GF-D8 (cell line): ENCODE measurements around the gene NUP210L.
"Not testable (repeated sequence)": the region's sequence is repeated elsewhere in the genome, so short reads cannot be mapped to it uniquely, and the experiment has no call there.

Experiments used
- DNase-seq: peaks from one replicate; lab custom pipeline; 2025; lab: John Stamatoyannopoulos, UW

Gene NUP210L

DNA sequence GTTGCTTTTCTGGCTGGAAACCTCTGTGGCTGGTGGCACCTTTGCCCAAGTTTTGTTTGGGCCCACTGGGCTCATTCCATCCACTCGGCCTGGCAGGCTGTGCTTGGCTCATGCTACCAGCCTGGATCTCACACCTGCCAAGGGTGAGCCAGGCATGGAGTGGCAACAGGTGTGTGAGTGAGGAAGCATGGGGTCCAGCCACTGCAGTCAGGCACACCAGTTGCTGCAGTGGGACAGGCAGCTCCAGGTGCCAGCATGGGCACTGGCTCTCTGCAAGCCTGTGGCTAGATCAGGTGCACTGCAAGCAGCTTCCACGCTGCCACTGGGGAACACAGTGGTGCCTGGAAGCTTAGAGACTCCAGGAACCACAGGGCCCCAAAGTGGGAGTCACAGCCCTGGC is 57.0 kb downstream of the NUP210L start:
- no peak for DNase-seq

DNA sequence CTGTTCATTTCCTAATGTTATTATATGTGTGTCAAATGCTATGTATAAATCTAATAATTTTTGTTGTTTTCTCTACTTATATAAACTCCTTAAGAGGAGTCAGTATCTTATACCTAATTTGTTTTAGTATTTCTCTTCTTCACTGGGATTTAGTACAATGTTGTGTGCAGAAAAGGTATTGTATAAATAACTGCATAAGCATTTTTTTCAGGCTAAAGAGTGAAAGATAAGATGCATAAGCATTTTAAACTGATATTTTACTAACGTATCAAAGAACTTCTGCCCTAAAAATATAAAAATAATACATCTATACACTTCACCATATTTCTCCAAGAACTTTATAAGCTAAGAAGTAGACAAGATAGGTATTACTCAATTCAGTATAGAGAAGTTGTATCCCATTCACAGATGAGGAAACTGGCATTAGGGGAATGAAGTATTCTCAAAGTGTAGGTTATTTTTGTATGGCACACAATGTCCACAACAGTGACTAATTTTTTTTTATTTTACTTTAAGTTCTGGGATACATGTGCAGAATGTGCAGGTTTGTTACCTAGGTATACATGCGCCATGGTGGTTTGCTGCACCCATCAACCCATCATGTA is 59.3 kb downstream of the NUP210L start:
- no peak for DNase-seq

DNA sequence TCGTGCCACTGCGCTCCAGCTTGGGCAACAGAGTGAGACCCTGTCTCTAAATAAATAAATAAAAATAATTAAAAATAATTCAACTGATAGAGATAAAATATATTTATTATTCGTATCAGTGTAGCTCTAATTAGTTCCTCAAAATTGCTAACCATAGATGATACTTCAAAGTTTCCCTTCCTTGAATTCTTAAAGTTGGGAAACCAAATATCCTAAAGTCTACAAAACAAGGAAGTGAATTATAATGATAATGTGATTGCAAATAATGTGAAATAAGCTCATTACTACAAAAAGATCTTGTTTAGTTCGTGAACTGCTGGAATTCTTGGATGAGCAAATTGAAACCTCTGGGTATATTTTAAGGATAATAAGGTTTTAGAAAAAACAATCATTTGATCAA is 60.5 kb downstream of the NUP210L start:
- no peak for DNase-seq

DNA sequence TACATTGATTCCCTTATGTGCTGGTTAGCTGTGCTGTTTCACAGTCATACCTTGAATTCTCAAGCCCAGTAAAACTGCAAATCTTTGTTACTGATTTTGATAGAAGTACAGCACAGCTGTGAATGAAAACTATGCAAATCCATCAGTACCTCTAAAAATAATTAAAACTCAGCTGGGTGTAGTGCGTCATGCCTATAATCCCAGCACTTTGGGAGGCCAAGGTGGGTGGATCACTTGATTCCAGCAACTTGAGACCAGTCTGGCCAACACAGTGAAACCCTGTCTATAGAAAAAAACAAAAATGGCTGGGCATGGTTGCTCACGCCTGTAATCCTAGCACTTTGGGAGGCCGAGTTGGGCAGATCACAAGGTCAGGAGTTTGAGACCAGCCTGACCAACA is 61.2 kb downstream of the NUP210L start:
- DNase-seq = no peak

DNA sequence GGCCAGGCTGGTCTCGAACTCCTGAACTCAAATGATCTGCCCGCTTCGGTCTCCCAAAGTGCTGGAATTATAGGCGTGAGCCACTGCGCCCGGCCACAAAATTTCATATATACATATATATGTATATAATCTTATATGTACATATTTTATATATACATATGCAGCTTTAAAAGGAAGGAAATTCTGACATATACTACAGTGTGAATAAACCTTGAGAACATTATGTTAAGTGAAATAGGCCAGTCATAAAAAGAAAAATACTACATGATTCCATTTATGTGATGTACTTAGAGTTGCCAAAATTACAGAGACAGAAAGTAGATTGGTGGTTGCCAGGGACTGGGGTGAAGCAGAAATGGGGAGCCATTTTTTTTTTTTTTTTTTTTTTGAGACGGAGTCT is 63.2 kb downstream of the NUP210L start:
- no peak for DNase-seq

DNA sequence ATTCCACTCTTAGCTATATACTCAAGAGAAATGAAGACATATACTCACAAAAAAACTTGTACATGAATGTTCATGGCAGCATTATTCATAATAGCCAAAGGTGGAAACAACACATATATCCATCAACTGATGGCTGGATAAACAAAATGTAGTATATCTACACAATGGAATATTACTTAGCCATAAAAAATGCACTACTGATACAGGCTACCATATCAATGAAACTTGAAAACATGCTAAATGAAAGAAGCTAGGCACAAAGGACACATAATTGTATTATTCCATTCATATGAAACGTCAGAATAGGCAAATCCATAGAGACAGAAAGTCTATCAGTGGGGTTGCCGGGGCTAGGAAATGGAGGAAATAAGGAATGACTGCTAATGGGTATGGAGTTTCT is 67.3 kb downstream of the NUP210L start:
- DNase-seq = no peak

DNA sequence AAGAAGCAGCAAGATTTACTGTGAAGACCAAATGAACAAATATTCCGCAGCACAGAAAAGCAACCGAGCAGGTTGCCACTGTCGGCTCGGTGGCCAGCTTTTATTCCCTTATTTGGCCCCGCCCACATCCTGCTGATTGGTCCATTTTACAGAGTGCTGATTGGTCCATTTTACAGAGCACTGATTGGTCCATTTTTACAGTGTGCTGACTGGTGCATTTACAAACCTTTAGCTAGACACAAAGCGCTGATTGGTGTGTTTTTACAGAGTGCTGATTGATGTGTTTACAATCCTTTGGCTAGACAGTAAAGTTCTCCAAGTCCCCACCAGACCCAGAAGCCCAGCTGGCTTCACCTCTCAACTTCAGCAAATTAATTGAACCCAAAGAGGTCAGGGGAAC is 71.8 kb downstream of the NUP210L start:
- DNase-seq = not testable (repeated sequence)

DNA sequence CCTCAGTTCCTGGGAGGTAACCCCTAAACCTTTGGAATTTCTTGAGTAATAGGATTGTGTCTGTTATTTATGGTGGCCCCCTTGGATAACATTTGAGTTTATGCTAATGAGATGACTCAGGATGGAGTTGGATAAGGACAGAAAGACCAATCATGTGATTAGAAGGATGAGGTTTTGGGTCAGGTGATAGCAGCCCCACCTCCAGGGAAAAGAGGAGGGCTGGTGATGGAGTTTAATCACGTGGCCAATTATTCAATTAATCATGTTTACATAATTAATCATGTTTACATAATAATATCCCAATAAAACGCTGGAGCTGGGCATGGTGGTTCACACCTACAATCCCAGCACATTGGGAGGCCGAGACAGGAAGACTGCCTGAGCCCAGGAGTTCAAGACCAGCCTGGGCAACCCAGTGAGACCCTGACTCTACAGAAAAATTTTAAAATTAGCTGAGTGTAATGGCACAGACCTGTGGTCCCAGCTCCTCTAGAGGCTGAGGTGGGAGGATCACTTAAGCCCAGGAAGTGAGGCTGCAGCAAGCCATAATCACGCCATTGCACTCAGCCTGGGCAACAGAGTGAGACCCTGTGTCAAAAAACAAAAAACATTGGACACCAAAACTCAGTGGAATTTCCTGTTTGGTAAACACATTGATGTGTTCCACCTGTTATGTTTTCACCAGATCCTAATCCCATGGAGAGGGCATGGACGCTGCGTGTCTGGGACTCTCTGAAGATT is 73.3 kb downstream of the NUP210L start:
- no peak for DNase-seq

DNA sequence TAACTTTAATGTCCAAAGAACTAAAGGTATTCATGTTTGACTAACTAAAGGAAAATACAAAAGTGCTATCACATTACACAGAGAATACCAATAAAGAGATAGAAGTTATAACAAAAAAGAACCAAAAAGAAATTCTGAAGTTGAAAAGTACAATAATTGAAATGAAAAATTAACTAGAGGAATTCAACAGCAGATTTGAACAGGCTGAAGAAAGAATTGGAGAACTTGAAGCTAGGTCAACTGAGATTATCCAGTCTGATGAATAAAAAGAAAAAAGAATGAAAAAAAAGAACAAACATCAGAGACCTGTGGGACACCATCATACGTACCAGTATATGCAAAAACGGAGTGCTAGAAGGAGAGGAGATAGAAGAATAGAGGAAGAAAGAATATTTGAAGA is 78.5 kb downstream of the NUP210L start:
- DNase-seq = no peak

DNA sequence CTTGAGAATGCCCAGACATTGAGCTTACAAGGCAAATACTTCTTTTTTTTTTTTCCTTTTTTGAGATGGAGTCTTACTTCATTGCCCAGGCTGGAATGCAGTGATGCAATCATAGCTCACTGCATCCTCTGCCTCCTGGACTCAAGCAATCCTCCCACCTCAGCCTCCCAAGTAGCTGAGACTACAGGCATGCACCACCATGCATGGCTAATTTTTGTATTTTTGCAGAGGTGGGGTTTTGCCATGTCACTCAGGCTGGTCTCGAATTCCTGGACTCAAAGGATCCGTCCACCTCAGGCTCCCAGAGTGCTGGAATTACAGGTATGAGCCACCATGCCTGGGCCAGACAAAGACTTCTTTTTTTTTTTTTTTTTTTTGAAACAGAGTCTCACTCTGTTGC is 79.1 kb downstream of the NUP210L start:
- DNase-seq = no peak

DNA sequence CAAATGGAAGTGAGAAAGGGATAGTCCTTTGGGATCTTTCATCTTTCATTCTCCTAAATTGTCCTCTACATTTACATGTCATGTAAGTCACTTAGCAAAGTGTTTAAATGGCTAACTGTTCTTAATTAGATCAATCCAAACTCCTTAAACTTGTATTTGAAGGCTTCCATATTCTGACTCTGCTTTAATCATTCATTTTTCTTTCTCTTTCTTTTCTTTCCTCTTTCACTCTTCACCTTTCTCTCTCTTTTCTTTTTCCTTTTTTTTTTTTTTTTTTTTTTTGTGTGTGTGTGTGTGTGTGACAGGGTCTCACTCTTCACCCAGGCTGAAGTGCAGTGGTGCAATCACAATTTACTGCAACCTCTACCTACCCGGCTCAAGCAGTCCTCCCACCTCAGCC is 92.6 kb downstream of the NUP210L start:
- DNase-seq = no peak

DNA sequence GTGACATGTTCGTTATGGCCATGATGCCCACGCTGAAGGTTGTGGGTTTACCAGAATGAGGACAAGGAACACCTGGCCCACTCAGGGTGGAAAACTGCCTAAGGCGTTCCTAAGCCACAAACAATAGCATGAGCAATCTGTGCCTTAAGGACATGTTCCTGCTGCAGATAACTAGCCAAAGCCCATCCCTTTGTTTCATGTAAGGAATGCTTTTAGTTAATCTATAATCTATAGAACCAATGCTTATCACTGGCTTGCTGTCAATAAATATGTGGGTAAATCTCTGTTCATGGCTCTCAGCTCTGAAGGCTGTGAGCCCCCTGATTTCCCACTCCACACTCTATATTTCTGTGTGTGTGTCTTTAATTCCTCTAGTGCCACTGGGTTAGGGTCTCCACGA is 107.4 kb downstream of the NUP210L start:
- not testable (repeated sequence) for DNase-seq

DNA sequence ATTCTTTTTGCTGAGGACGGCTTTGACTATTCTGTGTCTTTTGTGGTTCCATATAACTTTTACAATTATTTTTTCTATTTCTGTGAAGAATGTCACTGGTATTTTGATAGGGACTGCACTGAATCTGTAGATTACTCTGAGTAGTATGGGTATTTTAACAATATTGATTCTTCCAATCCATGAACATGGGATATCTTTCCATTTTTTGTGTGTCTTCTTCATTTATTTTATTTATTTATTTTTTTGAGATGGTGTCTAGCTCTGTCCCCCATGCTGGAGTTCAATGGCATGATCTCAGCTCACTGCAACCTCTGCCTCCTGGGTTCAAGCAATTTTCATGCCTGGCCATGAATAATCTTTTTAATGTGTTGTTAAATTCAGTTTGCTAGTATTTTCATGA is 121.2 kb downstream of the NUP210L start:
- DNase-seq = not testable (repeated sequence)

DNA sequence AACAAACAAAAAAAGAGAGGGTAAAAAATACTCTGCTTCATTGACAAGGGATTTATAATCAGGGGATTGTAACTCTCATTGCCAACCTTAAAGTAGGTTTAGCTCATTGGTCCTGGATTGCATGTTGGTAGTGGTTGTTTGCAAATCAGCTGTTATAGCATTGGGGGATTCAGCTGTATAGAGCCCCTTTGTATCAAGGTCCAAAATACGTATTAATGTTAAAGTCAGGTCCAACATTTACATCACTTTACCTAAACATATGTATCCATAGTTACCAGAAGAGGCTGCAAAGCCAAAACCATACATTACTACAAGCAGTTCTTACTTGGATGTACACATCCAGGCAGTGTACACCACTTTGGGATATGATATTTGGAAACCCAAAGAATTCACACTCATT is 134.9 kb downstream of the NUP210L start:
- DNase-seq = no peak

DNA sequence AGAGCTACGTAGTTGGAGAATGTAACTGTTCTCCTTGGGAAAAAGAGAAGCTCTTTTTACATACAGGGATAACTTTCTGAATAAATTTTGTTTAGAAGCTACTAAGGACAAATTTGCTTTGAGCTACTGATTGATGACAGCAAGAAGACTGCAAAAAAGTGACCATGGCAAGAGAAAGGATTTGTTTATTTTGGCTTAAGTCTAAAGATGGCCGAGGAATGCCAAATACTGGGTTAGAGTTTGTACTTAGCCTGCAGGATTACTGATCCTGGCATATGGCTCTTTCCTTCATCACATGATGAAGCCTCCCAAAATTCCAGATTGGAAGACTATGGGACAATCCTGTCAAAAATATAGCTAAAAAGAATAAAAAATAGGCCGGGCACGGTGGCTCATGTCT is 135.6 kb downstream of the NUP210L start:
- DNase-seq = no peak

DNA sequence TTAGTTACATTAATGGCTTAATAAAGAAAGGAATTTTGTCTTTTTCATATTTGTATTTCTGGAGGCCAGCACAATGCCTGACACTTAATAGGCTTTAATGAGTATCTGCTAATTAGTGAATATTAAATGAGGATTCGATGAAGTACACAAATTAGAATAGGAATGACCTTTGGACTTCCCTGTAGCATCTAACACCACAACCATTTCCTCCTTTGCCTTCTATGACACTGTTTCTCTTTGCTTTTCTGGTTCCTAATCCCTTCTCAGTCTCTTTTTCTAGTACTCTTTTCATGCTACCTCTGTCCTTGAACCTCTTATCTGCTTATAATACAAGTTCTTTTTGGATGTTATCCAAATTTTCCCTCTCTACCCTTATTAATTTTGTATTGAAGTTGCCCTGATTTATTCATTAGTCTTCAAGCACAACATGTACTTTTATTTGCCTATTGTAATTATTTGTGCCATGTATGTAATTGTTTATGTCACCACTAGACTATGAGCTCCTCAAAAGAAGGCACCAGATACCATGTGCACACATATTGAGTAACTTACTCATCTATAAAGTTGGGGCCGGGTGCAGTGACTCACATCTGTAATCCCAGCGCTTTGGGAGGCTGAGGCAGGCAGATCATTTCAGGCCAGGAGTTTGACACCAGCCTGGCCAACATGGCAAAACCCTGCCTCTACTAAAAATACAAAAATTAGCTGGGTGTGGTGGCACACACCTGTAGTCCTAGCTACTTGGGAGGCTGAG is 140.5 kb downstream of the NUP210L start:
- DNase-seq = no peak

DNA sequence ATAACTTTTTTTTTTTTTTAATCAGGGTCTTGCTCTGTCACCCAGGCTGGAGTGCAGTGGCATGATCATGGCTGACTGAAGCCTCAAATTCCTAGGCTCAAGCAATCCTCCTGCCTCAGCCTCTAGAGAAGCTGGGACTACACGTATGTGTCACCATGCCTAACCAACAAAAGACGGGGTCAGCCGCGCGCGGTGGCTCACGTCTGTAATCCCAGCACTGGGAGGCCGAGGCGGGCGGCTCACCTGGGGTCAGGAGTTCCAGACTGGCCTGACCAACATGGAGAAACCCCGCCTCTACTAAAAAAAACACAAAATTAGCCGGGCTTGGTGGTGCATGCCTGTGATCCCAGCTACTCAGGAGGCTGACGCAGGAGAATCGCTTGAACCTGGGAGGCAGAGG is 142.3 kb downstream of the NUP210L start:
- not testable (repeated sequence) for DNase-seq

DNA sequence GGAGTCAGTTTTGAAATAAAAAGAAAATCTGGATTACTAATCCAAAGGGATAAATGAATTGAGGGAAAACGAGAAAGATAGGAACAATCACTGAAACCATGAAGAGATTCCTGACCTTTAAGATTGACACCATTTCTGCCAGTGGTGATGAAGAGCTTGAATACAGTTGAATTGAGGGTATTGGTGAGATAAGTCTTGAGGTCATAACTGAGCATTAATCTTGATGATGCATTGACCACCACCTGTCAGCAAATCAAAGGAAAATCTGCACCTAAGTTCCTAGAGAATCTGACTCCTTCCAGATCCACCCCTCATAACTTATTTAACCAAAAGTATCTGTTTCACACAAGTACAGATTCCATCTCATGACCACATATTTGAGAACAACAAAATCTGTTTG is 142.7 kb downstream of the NUP210L start:
- no peak for DNase-seq

DNA sequence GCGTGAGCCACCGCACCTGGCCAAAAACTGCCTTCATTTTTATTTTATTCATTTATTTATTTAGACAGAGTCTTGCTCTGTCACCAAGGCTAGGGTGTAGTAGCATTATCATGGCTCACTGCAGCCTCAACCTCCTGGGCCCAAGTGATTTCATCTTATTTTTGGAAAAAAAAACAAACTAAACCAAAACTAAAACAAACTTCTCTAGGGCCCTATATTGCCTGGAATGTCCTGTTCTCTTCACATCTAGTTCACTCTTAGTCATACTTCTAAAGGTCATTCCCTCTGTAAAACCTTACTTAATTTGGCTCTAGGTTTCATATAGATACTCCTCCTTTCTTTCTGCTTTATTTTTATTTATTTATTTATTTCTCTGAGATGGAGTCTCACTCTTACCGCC is 148.7 kb downstream of the NUP210L start:
- DNase-seq = no peak

DNA sequence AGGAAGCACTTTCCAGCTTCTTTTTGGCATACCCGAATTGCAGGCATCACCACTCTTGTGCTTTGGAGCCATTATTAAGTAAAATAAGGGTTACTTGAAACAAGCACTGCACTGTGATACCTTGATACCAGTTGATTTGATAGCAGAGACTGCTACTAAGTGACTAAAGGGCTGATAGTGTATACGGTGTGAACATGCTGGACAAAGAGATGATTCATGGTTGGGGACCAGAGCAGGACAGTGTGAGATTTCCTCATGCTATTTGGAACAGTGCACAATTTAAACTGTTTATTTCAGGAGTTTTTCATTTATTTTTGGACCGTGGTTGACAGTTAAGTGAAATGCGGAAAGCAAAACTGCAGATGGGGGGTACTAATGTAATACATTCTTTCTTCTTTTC is 154.5 kb downstream of the NUP210L start:
- DNase-seq = no peak

DNA sequence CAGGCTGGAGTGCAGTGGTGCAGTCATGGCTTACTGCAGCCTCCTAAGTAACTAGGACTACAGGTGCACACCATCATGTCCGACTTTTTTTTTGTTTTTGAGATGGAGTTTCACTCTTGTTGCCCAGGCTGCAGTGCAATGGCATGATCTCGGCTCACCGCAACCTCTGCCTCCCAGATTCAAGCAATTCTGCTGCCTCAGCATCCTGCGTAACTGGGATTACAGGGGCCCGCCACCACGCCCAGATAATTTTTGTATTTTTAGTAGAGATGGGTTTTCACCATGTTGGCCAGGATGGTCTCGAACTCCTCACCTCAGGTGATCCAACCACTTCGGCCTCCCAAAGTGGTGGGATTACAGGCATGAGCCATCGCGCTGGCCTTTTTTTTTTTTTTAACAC is 158.0 kb downstream of the NUP210L start:
- DNase-seq = not testable (repeated sequence)

DNA sequence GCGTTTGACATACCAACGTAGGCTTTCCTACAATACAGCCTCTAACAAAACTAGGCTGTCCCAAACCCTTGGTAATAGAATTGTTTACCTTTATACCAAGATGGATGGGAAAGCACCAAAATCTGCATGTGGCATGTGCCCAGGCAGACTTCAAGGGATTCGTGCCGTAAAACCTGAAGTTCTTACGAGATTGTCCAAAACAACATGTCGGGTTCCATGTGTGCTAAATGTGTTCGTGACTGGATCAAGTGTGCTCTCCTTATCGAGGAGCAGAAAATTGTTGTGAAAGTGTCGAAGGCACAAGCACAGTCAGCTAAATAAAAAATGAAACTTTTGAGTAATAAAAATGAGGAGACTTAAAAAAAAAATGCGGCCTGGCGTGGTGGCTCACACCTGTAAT is 159.2 kb downstream of the NUP210L start:
- DNase-seq = no peak

DNA sequence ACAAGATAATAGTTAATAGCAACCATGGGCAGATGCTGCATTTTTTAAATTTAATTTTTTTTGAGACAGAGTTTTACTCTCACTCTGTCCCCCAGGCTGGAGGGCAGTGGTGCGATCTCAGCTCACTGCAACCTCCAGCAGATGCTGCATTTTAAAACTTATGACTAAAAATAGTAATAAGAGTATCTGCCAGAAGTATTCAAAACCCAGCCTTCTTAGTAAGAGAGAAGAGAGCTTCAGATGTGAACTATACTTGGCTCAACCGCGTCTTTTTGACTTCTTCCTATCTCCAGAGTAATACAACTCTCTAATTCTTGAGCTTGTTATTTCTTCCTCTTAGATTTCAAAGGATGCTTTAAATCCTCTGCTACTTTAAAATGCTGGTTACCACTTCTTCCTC is 159.7 kb downstream of the NUP210L start:
- no peak for DNase-seq
